Measurements from ENCODE around the gene TLE7.

- TF ChIP-seq, protein P1, sequence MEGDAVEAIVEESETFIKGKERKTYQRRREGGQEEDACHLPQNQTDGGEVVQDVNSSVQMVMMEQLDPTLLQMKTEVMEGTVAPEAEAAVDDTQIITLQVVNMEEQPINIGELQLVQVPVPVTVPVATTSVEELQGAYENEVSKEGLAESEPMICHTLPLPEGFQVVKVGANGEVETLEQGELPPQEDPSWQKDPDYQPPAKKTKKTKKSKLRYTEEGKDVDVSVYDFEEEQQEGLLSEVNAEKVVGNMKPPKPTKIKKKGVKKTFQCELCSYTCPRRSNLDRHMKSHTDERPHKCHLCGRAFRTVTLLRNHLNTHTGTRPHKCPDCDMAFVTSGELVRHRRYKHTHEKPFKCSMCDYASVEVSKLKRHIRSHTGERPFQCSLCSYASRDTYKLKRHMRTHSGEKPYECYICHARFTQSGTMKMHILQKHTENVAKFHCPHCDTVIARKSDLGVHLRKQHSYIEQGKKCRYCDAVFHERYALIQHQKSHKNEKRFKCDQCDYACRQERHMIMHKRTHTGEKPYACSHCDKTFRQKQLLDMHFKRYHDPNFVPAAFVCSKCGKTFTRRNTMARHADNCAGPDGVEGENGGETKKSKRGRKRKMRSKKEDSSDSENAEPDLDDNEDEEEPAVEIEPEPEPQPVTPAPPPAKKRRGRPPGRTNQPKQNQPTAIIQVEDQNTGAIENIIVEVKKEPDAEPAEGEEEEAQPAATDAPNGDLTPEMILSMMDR (IDR thresholded peaks at IDR 0.05): no peak
- TF ChIP-seq POLR2A (IDR thresholded peaks at IDR 0.05): no peak
These were observed 35.5 kb downstream of the TLE7 start for GRCh38 chr16:71406316-71406715.

Data from heart left ventricle (tissue), 13 donors.